Stimulated activated CD4-positive, alpha-beta T cell treated with anti-CD3 and anti-CD28 coated beads, Interleukin-4, amount 100 ng/mL, for 48 hours (primary cell): Measurements from ENCODE around the gene AFG3L2.

ENCODE experiments used
- DNase-seq, 2 donors: peaks; one replicate each; pipeline ENCODE4 v3.0.0-alpha.2; 2020; ENCODE audit warnings: low read depth in 2 of 2

The AFG3L2 gene

GRCh38 chr18:12361770-12362378 is 15.2 kb downstream of the AFG3L2 start:
- no peak for DNase-seq

GRCh38 chr18:12359515-12359927 is 17.5 kb downstream of the AFG3L2 start:
- DNase-seq = no peak

DNA sequence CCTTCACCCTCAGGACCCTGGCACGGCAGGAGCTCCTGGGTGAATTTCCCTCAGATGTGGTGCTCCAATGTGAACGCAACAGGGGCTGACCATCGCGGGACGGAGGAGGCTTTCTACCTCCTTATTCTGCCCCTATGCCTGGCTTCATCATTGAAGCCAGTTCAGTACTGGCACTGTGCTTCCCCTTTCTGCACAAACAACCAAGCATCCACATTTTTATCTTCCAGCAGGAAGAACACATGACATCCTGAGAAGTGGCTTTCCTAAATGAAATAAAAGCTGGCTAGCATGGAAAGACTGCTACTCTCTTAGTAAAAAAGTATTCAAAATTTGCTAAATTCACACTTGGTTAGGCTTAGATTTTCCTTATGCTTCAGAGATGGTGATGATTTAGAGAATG is 24.8 kb downstream of the AFG3L2 start:
- DNase-seq = no peak

GRCh38 chr18:12347895-12348294 is 29.1 kb downstream of the AFG3L2 start:
- DNase-seq = no peak

GRCh38 chr18:12346240-12346565 is 30.8 kb downstream of the AFG3L2 start:
- DNase-seq = no peak

DNA sequence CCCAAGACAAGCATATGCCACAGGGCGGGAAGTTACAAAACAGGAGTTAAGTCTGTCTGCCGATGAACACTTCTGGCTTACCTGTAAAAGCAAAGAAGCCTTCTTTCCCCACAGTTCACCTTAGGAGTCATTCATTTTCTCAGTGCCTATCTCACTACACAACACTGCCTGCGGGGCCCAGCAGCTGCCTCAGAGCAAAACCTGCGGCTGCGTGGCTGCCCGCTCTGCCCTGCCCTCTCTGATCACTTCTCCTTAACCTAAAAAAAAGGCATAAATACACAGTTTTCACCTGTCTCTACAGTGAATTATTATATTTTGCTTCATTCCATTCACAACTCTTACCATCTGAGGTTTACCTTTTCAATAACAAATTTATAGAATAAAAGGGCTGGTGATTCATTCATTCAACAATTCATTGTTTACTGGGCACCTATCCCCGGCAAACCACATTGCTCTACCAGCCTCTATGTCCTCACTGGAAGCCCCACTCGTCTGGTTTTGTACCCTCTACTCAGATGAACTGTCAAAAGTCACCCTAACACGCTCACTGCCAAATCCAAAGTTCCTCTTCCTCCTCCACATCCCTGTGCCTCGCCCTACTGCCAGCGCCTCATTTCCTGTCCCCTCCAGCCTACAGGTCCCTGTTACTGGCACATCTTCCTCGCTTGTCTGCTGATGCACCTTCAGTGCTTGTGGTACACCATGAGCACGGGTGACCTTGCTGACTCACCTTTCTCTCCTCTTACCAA is 31.4 kb downstream of the AFG3L2 start:
- no peak for DNase-seq

DNA sequence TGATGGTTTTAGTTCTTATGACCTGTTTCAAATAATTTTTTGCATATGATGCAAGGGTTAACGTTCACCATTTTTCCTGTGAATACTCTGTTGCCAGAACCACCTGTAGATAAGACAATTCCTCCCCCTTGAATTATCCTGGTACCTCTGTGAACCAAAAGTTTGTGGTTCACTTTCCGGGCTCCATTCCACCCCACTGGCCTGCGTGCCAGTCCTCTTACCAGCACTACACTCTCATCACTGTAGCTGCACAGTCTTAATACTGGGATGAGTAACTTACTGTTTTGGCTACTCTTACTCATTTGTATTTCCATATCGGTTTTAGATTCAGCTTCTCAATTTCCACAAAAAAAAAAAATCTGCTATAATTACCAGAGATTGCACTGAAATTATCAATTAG is 34.4 kb downstream of the AFG3L2 start:
- DNase-seq = no peak

DNA sequence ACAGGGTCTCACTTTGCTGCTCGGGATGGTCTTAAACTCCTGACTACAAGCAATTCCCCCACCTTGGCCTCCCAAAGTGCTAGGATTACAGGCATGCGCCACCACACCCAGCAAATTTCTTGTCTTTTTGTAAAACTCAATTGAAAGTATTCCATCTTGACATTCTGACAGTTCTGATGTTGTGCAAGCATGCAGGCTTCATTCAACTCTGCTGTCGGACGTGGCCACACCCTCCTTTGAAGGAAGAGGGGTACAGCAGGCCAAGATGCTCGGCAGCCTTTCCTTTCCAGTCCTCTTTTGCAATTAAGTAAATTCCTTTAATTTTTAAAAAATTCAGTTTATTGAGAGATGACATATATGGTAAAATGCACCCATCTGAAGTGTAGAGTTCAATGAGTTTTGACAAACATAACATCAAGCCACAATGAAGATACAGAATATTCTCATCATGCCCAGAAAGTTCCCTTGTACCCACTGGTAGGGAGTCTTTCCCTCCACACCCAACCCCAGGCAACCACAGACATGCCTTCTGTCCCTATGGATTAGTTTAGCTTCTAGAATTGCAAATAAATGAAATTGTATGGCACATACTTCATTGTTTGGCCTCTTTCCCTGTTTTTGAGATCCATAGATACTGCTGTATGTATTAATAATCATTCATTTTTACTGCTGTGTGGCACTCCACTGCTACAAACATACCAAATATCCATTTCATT is 35.9 kb downstream of the AFG3L2 start:
- no peak for DNase-seq

GRCh38 chr18:12338382-12338781 is 38.6 kb downstream of the AFG3L2 start:
- DNase-seq = no peak

- DNase-seq = no peak
These were observed 40.1 kb downstream of the AFG3L2 start for GRCh38 chr18:12336887-12337286.

- DNase-seq = no peak
These were observed 40.8 kb downstream of the AFG3L2 start for GRCh38 chr18:12336171-12336613.

- DNase-seq = no peak
These were observed 41.5 kb downstream of the AFG3L2 start for GRCh38 chr18:12335503-12335902.

DNA sequence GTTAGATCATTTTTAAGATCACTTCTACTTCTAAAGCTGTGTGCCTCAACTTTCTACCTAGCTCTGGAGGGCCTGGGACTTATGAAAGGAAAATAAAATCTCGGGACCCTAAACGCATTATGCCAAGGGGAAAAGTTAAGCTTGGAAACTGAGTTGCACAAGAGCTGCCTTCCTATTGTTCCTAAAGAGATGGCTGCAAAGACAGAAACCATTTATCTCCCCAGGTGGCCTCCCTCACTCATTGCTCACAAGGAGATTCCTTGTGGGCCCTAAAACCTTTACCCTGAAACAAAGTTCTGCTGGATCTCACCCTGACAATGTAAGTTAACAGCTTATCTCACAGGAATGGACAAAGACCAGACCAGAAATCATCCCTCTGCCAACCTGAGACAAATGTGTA is 42.2 kb downstream of the AFG3L2 start:
- DNase-seq = no peak

DNA sequence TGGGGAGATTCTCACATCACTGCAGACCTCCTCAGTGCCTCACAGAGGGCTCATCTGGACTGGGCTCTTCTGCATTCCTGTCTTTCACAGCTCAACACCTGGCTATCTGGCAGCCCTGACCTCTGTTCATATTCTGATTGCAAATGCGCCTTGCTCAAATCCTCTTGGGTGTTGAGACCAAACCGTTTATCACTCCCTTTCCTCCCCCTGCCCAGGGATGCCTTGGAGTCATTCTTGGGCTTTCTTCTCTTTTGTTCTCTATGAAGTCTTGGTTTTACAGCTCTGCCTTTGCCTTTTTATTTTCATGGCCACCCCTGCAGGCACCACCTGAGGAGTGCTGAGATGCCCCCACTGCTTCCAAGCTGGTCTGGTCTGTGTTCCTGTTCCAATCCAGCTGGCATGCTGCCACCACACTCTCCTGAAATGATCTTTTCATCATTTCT is 42.6 kb downstream of the AFG3L2 start:
- no peak for DNase-seq

DNA sequence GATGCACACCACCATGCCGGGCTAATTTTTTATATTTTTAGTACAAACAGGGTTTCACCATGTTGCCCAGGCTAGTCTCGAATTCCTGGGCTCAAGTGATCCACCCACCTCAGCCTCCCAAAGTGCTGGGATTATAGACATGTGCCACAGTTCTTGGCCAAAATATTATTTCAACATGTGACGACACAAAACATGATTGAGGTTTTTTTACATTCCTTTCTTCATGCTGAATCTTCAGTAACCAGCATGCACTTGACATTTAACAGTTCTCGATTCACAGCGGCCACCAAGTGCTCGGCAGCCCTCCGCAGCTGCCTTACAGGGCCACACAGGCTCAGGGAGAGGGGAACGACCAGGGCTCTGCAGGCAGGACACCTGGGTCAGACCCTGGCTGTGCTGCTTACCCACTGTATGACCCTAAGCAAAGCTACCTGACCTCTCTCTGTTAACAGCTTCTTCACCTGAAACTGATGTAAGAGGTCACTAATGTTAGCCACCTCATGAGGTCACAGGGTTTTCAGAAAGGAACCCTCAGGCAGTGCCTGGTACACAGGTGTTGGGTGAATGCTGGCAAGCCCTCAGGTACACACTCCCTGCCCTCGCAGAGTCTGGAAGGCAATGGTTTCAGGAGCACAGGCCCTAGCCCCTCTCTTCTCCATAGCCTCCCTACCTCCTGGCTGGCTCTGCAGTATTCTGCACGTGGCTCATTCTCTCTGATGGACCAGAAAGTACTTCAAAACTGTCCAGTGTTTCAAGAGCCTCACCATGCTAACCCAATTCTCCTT is 43.3 kb downstream of the AFG3L2 start:
- no peak for DNase-seq

- no peak for DNase-seq
These were observed 46.3 kb downstream of the AFG3L2 start for GRCh38 chr18:12330766-12331165.

DNA sequence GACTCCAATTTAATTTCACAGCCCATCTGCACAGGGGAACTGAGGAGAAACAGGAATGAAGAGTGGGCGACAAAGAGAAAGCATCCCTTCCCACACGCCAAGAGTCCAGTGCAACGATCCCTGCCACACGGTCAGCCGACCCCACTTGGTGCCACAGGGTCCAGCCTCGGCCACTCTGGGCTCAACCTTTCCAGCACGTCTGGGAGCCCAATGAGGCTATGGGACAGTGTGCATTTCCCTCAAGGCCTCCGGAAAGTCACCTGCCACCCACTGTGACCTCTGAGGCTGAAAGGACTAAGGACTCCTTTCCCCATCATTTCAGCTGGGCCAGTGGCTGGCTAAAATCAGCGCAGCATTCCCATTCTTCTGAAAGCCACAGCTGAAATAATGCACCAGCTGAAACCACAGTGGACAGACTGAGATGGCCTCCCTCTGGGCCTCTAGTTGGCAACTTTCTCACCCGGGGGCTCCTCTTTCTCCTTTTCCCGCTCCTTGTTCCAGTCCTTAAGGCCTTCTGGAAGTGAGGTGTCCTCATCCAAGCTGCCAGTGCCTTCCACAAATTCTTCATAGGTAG is 47.8 kb downstream of the AFG3L2 start:
- DNase-seq = no peak

DNA sequence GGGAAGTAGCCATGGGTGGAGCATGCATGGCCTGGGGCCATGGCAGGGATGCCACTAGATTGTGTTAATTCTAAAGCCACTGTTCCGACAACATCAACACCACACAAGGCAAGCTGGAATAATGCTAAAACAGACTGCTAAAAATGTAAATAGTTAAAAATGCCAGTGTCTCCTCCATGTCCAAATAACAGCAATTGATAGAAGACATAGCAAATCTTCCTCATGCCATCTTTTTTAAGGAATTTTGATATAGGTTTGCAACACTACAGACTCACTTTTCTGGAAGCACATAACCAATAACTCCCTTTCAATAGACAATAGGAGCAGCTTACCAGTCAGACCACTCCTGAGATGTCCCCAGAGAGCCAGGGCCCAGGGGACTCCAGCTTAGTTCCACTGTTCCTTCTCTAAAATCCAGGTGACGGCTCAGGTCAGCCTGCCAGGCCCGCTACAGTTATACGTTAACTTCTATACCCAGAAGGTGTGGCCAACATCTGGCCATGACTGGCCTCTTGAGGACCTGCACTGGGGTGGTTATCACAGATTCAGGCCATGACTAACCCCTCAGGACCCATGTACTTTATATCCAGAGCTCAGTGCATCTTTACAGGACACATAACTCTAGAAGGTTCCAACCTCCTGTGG is 48.7 kb downstream of the AFG3L2 start:
- DNase-seq = no peak

GRCh38 chr18:12327510-12328178 is 49.4 kb downstream of the AFG3L2 start:
- peak; percentile 80 to 84 for DNase-seq

DNA sequence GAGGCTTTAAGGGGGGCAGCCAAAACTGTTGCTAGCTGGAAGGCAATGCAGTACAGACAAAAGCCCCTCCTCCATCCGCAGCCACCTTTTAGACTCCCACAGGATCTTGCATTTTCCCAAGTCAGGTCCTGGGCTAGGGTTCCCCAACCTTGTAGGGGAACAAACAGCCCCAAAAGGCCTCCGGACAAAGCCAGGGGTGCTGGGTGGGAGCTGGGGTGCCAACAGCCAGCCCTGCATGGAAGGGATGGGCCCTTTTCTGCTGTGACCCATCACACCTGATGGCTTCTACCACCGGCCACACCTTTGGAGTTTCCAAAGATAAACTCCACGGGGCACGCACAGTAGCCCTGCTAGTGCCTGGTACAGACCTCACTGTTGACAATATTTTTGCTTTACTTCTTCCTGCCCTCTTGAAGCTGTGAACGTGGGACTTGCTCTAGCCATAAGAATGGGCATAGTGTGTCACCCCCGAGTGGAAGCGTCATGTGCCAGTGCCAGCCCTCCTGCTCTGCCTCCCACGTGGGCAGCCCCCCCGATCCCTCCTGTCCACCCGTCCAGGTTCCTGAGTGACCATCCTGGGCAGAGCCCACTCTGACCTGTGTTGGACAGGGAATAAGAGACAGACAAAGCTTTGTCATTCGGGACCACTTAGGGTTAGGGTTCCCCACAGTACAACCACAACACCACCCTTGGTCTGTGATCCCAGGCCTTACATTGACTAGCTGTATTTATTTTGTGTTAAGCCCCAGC is 50.1 kb downstream of the AFG3L2 start:
- no peak for DNase-seq
